Fibroblast of mammary gland (primary cell): ENCODE results near the gene DDX5.

Experiments
- DNase-seq: peaks from one replicate; pipeline ENCODE4 v3.0.0-alpha.2; 2010; ENCODE audit warnings: low read depth
- H3K4me3 ChIP-seq: 2 replicates; pipeline ENCODE4 v1.5.1; 2011; ENCODE audit warnings: low read depth, mild to moderate bottlenecking, low read length, moderate library complexity; ENCODE audit not compliant: control insufficient read depth
- TF ChIP-seq, protein P1 (sequence below): conservative IDR thresholded peaks from 2 replicates; pipeline ENCODE4 v1.5.1; 2011; ENCODE audit warnings: low read depth, low read length, inconsistent platforms; ENCODE audit not compliant: control insufficient read depth, insufficient read depth

The DDX5 gene

GRCh38 chr17:64500862-64501765 lies 5.0 kb downstream of the DDX5 start:
- H3K4me3 ChIP-seq, result no peak overlapping the region
- TF ChIP-seq, protein P1, sequence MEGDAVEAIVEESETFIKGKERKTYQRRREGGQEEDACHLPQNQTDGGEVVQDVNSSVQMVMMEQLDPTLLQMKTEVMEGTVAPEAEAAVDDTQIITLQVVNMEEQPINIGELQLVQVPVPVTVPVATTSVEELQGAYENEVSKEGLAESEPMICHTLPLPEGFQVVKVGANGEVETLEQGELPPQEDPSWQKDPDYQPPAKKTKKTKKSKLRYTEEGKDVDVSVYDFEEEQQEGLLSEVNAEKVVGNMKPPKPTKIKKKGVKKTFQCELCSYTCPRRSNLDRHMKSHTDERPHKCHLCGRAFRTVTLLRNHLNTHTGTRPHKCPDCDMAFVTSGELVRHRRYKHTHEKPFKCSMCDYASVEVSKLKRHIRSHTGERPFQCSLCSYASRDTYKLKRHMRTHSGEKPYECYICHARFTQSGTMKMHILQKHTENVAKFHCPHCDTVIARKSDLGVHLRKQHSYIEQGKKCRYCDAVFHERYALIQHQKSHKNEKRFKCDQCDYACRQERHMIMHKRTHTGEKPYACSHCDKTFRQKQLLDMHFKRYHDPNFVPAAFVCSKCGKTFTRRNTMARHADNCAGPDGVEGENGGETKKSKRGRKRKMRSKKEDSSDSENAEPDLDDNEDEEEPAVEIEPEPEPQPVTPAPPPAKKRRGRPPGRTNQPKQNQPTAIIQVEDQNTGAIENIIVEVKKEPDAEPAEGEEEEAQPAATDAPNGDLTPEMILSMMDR, result no peak
- no peak for DNase-seq

DNA sequence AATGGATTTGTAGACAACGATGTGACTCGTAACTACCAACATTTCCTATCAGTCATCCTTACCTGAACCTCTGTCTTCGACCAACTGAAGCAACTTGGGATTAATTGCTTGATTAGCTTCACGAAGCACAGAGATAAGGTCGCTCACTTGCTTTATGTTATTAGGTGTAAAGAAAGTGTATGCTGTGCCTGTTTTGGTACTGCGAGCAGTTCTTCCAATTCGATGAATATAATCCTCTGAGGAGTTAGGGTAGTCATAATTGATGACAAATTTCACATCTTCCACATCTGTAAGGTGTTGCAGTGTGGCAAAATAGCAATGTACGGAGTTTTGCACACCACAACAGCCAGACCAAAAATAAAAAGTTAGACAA lies 5.6 kb downstream of the DDX5 start:
- H3K4me3 ChIP-seq, result no peak overlapping the region
- TF ChIP-seq, protein P1, result no peak

GRCh38 chr17:64499805-64500486 lies 6.1 kb downstream of the DDX5 start:
- H3K4me3 ChIP-seq, result no peak overlapping the region
- DNase-seq, result peak; percentile 39
- TF ChIP-seq, protein P1, result no peak

More for the DNA sequence above, 5.6 kb downstream of the DDX5 start:
- DNase-seq, result no peak

DNA sequence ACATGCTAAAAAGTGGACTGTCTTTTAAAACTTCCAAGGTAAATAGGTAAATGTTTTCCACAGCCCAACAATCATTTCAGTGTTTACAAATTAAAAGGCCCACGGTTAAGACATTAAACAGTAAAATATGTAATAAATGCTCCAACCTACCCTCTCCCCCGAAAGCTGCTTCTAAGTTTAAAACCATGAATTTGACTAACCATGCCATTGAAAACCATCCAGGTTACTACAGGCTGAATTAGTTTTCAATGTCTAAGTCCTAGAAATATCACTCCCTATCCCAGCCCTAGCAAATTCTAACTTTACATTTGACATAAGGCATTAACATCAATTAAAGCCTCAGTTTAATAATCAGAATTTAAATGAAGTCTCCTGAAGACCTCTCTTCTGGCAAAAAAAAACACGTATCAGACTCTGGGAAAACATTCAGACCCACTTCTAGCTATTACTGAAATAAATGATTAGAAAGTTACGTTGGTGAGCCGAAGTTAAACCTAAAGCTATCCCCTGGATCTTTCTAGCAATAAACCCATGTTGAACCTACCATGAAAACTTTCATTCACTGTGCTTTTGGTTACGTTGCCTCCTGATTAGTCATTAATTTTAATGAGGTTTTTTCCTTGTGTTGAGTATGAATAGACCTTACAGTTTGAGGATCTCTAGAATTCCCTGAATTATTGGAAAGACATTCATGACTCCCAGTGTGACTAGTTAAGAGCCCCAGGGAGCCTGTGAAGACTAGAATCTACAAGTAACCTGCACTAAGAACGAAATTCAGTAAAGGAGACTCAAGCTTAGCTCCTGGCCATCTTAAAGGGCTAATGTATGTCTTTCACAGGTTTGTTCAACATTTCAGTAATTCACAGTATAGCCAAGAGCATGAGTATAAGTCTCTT lies 7.5 kb downstream of the DDX5 start:
- peak; percentile 27 for DNase-seq
- TF ChIP-seq, protein P1, result no peak
- H3K4me3 ChIP-seq, result no peak overlapping the region

DNA sequence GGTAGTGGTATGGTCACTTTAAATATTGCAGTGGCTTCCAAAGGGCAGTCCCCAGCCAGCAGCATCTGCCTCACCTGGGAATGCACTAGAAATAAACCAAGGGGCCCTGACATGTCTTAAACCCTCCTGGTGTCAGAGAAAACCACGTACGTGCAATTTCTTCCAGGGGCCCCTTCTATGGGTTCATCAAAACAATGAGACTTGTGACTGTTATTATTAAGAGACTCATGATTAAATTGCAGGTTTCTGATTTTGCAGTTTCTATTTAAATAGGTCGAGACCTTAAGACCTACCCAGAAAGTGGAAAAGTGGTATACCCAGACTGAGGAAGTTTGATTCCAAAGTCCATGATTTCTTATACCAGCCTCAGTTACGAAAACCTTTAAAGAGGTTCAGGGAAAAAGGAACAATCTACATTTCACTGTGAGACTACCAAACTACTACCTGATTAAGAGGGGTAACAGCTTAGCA lies 8.5 kb downstream of the DDX5 start:
- no peak for DNase-seq
- TF ChIP-seq, protein P1, result no peak
- H3K4me3 ChIP-seq, result peak overlapping the region; percentile 85
